Jurkat, Clone E6-1 (cell line): Measurements from ENCODE around the gene TUBB4B.
A peak's percentile ranks its signal among the peaks of the same experiment; 100 is the strongest.
"Not testable (repeated sequence)": the region's sequence is repeated elsewhere in the genome, so short reads cannot be mapped to it uniquely, and the experiment has no call there.

ENCODE experiments used
- DNase-seq: peaks from one replicate; pipeline ENCODE4 v3.0.0-alpha.2; 2011; ENCODE audit warnings: low read depth, low spot score
- H3K4me3 ChIP-seq: 2 replicates; pipeline ENCODE4 v1.5.1; 2011; ENCODE audit warnings: mild to moderate bottlenecking, low read length, control low read depth, moderate library complexity

TUBB4B gene

GRCh38 chr9:137245450-137246421, 4.6 kb downstream of the TUBB4B start:
- H3K4me3 ChIP-seq, result no peak overlapping the region
- no peak for DNase-seq

GRCh38 chr9:137247135-137247915, 6.2 kb downstream of the TUBB4B start:
- no peak overlapping the region for H3K4me3 ChIP-seq
- no peak for DNase-seq

GRCh38 chr9:137247916-137248175, 6.8 kb downstream of the TUBB4B start:
- DNase-seq, result no peak

GRCh38 chr9:137250329-137251193, 9.5 kb downstream of the TUBB4B start:
- no peak for DNase-seq
- H3K4me3 ChIP-seq, result no peak overlapping the region

More at GRCh38 chr9:137247916-137248175, 6.8 kb downstream of the TUBB4B start:
- H3K4me3 ChIP-seq, result no peak overlapping the region

DNA sequence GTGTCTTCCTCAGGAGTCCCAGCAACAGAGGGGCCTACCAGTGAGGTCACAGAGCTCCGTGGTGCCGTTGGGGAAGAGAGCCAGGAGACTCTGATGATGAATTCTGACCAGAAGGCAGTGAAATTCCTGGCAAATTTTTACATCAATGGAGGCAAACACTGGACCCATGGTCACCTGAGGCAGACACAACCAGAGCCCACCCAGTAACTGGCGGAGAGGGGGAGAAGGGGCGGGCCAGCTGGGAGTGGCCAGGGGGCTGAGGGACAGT, 10.0 kb downstream of the TUBB4B start, which contains the start of gene STPG3:
TSS of gene STPG3 (plus strand) at position 93 of the 268 bp plus-strand sequence. CDS start at position 94, 1 bp downstream.
- DNase-seq, result no peak
- H3K4me3 ChIP-seq, result no peak within 1 kb of the TSS

- no peak for DNase-seq
- no peak overlapping the region for H3K4me3 ChIP-seq
Measured at GRCh38 chr9:137251490-137252268, 10.6 kb downstream of the TUBB4B start.

- no peak for DNase-seq
- no peak overlapping the region for H3K4me3 ChIP-seq
Measured at GRCh38 chr9:137252555-137253506, 11.7 kb downstream of the TUBB4B start.

DNA sequence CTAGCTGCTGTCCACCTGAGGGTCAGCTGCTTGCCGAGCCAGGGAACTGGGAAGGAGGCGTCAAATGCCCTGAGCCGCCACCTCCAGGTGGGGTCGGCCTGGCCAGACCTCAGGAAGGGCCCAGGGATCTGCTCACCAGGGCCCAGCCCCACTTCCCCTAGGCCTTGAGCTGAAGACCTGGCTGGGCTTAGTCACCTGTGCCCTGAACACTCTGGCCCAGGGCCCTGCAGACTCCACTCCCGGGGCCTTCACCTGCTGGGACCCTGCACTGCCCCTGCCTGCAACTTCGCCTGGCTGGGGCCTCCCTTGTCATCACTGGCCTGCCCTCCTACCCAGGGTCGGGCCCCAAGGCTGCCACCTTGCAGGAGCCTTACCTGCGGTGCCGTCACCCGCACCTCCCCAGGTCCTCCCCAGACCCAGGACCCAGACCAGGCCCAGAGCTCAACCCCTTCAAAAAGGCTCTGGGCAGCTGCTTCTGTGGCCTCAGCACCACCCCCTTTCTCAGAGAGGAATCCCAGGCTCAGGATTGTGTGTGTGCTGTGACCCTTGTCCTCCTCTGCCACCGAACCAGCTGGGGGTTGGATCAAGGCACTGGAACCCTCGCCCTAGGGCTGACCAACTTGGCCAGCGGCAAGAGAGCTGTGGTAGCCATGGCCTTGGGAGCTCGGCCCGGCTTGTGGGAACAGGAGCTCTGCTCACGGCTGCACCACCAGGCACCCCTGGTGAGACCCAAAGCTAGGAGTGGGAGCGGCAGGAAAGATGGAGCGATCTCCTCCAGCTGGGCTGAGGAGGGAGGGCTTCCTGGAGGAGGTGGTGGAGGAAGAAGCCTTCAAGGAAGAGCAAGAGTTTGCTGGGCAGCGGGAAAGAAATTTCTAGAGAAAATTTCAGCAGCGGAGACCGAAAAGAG, 12.9 kb downstream of the TUBB4B start:
- no peak for DNase-seq
- peak overlapping the region; percentile 73 for H3K4me3 ChIP-seq

DNA sequence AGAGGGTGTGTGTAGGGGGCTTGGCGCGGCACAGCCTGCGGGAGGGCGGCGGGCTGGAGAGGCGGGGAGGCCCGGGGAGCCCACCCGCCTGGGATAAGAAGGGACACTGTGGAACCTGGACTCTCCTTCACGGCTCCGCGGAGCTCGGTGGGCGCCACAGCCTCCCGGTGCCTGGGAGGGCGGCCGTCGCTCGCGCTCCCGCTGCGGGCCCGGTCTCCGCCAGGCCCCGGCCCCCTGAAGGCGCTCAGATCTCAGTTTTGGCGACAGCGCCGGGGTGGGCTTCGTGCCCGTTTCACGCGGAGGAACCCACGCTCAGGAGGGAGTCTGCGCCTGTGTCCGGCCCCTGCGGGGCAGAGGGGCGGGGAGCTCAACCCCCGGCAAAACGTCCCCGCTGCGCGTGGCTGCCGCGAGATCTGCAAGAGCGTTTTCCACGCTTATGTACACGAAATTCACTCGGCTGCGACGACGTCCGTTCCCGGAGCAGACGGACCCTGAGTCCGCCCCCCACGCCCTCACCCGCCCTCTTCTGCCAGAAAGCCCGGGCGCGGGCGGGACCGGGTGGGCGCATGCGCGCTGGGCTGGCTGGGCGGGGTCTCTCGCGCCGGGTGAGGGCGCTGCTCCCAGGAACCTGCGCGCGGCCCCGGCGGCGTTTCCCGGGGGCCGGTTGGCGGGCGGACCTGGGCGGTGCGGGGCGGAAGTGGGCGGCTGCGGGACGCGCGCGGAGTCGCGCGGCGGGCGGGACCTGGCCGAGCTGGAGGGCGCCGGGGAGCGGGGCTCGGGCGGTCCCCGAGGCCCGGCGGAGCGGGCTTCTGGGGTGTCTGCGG, 13.7 kb downstream of the TUBB4B start, which contains the start of gene NELFB:
TSS of gene NELFB (plus strand) at position 704 of the 824 bp plus-strand sequence.
- H3K4me3 ChIP-seq, result peak within 1 kb of the TSS; percentile 90
- DNase-seq, result peak; percentile 71

DNA sequence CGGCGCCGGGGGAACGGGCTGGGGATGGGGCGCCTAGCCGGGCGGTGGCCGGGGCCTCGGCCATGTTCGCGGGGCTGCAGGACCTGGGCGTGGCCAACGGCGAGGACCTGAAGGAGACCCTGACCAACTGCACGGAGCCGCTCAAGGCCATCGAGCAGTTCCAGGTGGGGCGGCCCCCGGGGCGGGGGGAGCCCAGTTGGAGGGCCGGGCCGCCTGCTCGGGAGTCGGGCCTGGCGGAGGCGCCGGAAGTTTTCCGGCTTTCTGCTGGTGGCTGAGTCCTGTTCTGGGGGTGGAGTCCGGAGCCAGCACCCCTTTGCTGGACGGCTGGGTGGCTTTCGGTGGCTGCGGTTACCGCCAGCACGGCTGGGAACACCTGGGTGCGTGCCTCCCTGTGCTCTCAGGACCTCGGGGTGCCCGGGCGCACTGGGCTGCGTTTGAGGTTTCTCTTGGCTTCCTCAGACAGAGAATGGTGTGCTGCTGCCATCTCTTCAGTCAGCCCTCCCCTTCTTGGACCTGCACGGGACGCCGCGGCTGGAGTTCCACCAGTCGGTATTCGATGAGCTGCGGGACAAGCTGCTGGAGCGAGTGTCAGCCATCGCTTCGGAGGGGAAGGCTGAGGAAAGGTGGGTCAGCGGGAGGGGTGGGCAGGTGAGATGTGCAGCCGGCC, 14.5 kb downstream of the TUBB4B start:
- DNase-seq, result no peak
- H3K4me3 ChIP-seq, result peak overlapping the region; percentile 90

DNA sequence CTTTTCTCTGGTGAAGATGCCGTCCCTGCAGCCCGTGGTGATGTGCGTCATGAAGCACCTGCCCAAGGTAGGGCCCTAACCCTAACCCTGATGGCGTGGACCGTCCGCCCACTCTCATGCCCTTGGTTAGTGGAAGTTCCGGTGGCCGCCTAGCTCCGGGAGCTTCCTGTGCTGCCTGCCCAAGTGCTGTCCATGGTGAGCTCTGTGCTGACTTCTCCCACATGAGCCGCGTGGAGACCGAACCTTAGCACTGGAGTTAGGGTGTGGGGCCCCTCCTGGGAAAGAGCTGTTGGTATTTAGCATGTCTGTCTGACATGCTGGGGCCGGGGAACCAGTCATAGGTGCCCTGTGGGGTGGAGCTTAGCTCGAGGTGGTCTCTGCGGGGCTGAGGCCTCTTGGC, 15.3 kb downstream of the TUBB4B start:
- no peak for DNase-seq
- H3K4me3 ChIP-seq, result peak overlapping the region; percentile 90

- no peak for DNase-seq
- no peak overlapping the region for H3K4me3 ChIP-seq
Measured at GRCh38 chr9:137256856-137257255, 15.8 kb downstream of the TUBB4B start.

GRCh38 chr9:137262173-137262908, 21.3 kb downstream of the TUBB4B start:
- not testable (repeated sequence) for DNase-seq

DNA sequence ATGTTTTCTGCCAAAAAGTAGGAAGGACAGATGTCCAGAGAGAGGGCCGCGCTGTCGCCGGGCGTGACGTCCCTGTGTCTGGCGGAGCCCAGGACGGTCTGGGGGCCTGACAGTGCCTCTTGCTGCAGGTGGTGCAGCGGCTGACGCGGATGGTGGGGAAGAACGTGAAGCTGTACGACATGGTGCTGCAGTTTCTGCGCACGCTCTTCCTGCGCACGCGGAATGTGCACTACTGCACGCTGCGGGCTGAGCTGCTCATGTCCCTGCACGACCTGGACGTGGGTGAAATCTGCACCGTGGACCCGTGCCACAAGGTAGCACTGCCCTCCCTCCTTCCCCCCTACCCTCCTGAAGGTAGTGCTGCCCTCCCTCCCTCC, 21.8 kb downstream of the TUBB4B start:
- H3K4me3 ChIP-seq, result no peak overlapping the region
- DNase-seq, result no peak

More at GRCh38 chr9:137262173-137262908, 21.3 kb downstream of the TUBB4B start:
- not testable (repeated sequence) for H3K4me3 ChIP-seq

DNA sequence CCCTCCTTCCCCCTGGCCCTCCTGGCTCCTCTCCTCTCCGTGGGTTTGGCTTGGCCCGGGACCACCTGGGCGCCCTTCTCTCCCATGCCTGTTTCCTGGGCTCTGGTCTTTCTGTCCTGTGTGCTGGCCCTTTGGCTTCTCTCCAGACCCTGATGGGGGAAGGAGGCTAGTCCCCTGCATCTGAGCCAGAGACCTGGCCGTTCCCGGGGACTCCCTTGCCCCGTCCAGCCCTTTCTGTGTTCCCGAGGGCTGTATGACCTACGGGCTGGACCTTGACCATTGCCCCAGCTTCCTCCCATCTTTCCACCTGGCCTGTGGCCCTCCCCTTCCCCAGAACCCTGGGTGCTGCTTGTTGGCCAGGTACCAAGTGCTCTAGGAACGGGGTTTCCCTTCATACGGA, 22.4 kb downstream of the TUBB4B start:
- no peak for DNase-seq
- no peak overlapping the region for H3K4me3 ChIP-seq
